GM12878 (cell line): ENCODE results near the gene LZTFL1. TPM values are rescaled to one million over a fixed set of nuclear protein-coding genes. Genes with fewer than 3 reads are reported as not detected.

Source experiments
- ATAC-seq: fragments of 200-7000 bp; cut with Tn5 transposase; 3 replicates; pipeline ENCODE4 v1.9.1; 2020; ENCODE audit warnings: mild to moderate bottlenecking, moderate library complexity
- BruUV-seq: library from RNA; stranded (reverse); fragments of 400-500 nt; replicated peaks from 2 replicates; lab custom pipeline; 2021; lab: Mats Ljungman, UMichigan
- CTCF ChIA-PET: fragments of 300-600 bp; sonication (Branson Sonifier 250); formaldehyde crosslinking; extraction: SDS; loops from one replicate; lab custom pipeline; 2021; ENCODE audit warnings: inconsistent platforms; lab: Yijun Ruan, JAX
- POLR2A ChIA-PET: fragments of 350-600 bp; formaldehyde crosslinking; extraction: SDS; loops from one replicate; lab custom pipeline; 2021; ENCODE audit warnings: inconsistent platforms; lab: Charles Lee
- RAD21 ChIA-PET: fragments of 300-600 bp; sonication (Branson Sonifier 250); formaldehyde crosslinking; loops from one replicate; lab custom pipeline; 2023; ENCODE audit warnings: antibody characterized with exemption; ENCODE audit not compliant: unreplicated experiment; lab: Charles Lee
- SMC1A ChIA-PET: fragments of 300-600 bp; sonication (Branson Sonifier 250); formaldehyde crosslinking; loops from one replicate; lab custom pipeline; 2023; ENCODE audit not compliant: unreplicated experiment, uncharacterized antibody; lab: Charles Lee
- DNase-seq: peaks from one replicate; pipeline ENCODE4 v3.0.0-alpha.2; 2011; ENCODE audit warnings: low read depth, low spot score
- FAIRE-seq: peaks from 3 replicates; lab custom pipeline; 2011; peaks lifted over from hg19 to GRCh38; lab: Jason Lieb, UNC
- H2AFZ ChIP-seq: 2 replicates; pipeline ENCODE4 v1.6.0; 2011; ENCODE audit warnings: low read depth, low read length, control low read depth; ENCODE audit not compliant: control insufficient read depth
- H3K27ac ChIP-seq: 2 replicates; pipeline ENCODE4 v1.5.1; 2011; ENCODE audit warnings: control low read depth; ENCODE audit not compliant: control insufficient read depth, insufficient read depth
- H3K27me3 ChIP-seq, 2 experiments: replicated peaks in 1 of 2; 2 replicates each; pipeline versions ENCODE4 v1.6.0 to v1.6.1; 2011; ENCODE audit warnings: low read length in 1 of 2; ENCODE audit not compliant: control insufficient read depth in 2 of 2, insufficient read depth in 2 of 2
- H3K36me3 ChIP-seq, 2 experiments: 2 replicates each; pipeline ENCODE4 v1.5.1; 2011; ENCODE audit warnings: low read length in 1 of 2; ENCODE audit not compliant: control insufficient read depth in 2 of 2, insufficient read depth in 2 of 2
- H3K4me1 ChIP-seq: 2 replicates; pipeline ENCODE4 v1.6.1; 2011; ENCODE audit warnings: mild to moderate bottlenecking, low read length, moderate library complexity, mixed read lengths; ENCODE audit not compliant: control insufficient read depth, insufficient read depth
- H3K4me2 ChIP-seq: 2 replicates; pipeline ENCODE4 v1.6.0; 2011; ENCODE audit warnings: control low read depth; ENCODE audit not compliant: control insufficient read depth, insufficient read depth
- H3K4me3 ChIP-seq: fragments of 200-600 bp; sonication (generic); 2 replicates; pipeline ENCODE4 v1.5.1; 2016
- H3K79me2 ChIP-seq: 2 replicates; pipeline ENCODE4 v1.6.0; 2011; ENCODE audit warnings: low read length; ENCODE audit not compliant: control insufficient read depth, insufficient read depth
- H3K9ac ChIP-seq: 2 replicates; pipeline ENCODE4 v1.8.0; 2011; ENCODE audit warnings: low read length, control low read depth, mixed read lengths; ENCODE audit not compliant: control insufficient read depth, insufficient read depth
- H3K9me3 ChIP-seq: replicated peaks from 3 replicates; pipeline ENCODE4 v1.5.1; 2011; ENCODE audit warnings: mild to moderate bottlenecking, low read length; ENCODE audit not compliant: control insufficient read depth, insufficient read depth
- H4K20me1 ChIP-seq: 2 replicates; pipeline ENCODE4 v1.6.0; 2011; ENCODE audit not compliant: control insufficient read depth, insufficient read depth
- BACH1 ChIP-seq: fragments of 450-650 bp; IDR thresholded peaks from 2 replicates; pipeline ENCODE4 v1.6.1; 2017; ENCODE audit warnings: mild to moderate bottlenecking, borderline replicate concordance
- FOS ChIP-seq: IDR thresholded peaks from 3 replicates; pipeline ENCODE4 v1.6.1; 2011; ENCODE audit warnings: borderline replicate concordance; ENCODE audit not compliant: insufficient read length; ENCODE audit errors: extremely low read depth
- GABPA ChIP-seq: IDR thresholded peaks from 2 replicates; pipeline ENCODE4 v1.6.1; 2014; ENCODE audit warnings: antibody characterized with exemption, low read depth, mild to moderate bottlenecking, inconsistent platforms
- HDAC2 ChIP-seq: fragments of 200-600 bp; sonication (generic); IDR thresholded peaks from 2 replicates; pipeline ENCODE4 v1.6.1; 2017
- RBBP5 ChIP-seq: fragments of 200-600 bp; sonication (generic); conservative IDR thresholded peaks from 2 replicates; pipeline ENCODE4 v1.6.1; 2016
- RUNX3 ChIP-seq: IDR thresholded peaks from 2 replicates; pipeline ENCODE4 v1.6.1; 2012; ENCODE audit warnings: low read length, inconsistent platforms
- SIX5 ChIP-seq: IDR thresholded peaks from 2 replicates; pipeline ENCODE4 v1.6.1; 2011; ENCODE audit warnings: mild to moderate bottlenecking, low read depth, low read length, moderate library complexity; ENCODE audit not compliant: severe bottlenecking
- TCF7 ChIP-seq: IDR thresholded peaks from 2 replicates; pipeline ENCODE4 v1.6.1; 2014; ENCODE audit warnings: antibody characterized with exemption, borderline replicate concordance
- WGBS: methylation state at CpG from one replicate; pipeline ENCODE4 v1.1.6; 2016; ENCODE audit warnings: low lambda C conversion rate; ENCODE audit not compliant: insufficient replicate concordance, insufficient coverage; ENCODE audit errors: missing lambda C conversion rate; 5-methylcytosine and 5-hydroxymethylcytosine counted together
- in situ Hi-C: fragments of 300-500 bp; cut with MboI; formaldehyde crosslinking; loops from 9 replicates; pipeline ENCODE4 v1.14.3; 2018; ENCODE audit warnings: mixed read lengths
- intact Hi-C: fragments of 100-400 bp; cut with micrococcal nuclease; formaldehyde crosslinking; loops from one replicate; pipeline ENCODE4 v1.14.2; 2022; ENCODE audit not compliant: unreplicated experiment
- polyA plus RNA-seq, 11 experiments: library from polyadenylated mRNA; depleted of rRNA in 4 of 11; unstranded in 6 of 11; stranded (reverse) in 5 of 11; fragments of >200 nt; fragmentation: Nextera tagmentation in 4 of 11; fragmentation: Illumina TruSeq in 1 of 11; extraction: Ambion mirVana in 4 of 11; extraction: Trizol in 1 of 11; gene quantifications; 1 replicate in 1 of 11; 2 replicates in 10 of 11; pipeline versions ENCODE4 v1.2.1 to v1.2.3, GENCODE V29; 2011 to 2016; ENCODE audit warnings: inconsistent platforms in 2 of 11, missing spikeins in 2 of 11, low read depth in 1 of 11
- total RNA-seq, 4 experiments: library from RNA; depleted of rRNA in 3 of 4; stranded (reverse); fragments of >200 nt in 3 of 4; fragmentation: Illumina TruSeq in 1 of 4; extraction: Trizol in 1 of 4; gene quantifications; 2 replicates each; pipeline versions ENCODE4 v1.2.1 to v1.2.3, GENCODE V29; 2013 to 2021
- TF ChIP-seq, protein P1 (sequence below): fragments of 450-650 bp; IDR thresholded peaks from 2 replicates; pipeline ENCODE4 v1.6.1; 2018; ENCODE audit warnings: borderline replicate concordance, mild to moderate bottlenecking; ENCODE audit not compliant: partially characterized antibody
- TF ChIP-seq, protein P2 (sequence below): IDR thresholded peaks from 2 replicates; pipeline ENCODE4 v1.6.1; 2012; ENCODE audit warnings: improper control_type of control experiment, low read depth, low read length; ENCODE audit not compliant: insufficient replicate concordance
- TF ChIP-seq, protein P3 (sequence below): IDR thresholded peaks from 2 replicates; pipeline ENCODE4 v1.6.1; 2011; ENCODE audit warnings: mild to moderate bottlenecking, low read depth, low read length, moderate library complexity; ENCODE audit not compliant: insufficient replicate concordance

LZTFL1 gene
- total and polyA plus RNA-seq, 10 of the 15 experiments (the other 5 are each of a cell fraction or from before 2014, with no cell fraction given): 9.8 to 74.1 (median 11.9) TPM

DNA sequence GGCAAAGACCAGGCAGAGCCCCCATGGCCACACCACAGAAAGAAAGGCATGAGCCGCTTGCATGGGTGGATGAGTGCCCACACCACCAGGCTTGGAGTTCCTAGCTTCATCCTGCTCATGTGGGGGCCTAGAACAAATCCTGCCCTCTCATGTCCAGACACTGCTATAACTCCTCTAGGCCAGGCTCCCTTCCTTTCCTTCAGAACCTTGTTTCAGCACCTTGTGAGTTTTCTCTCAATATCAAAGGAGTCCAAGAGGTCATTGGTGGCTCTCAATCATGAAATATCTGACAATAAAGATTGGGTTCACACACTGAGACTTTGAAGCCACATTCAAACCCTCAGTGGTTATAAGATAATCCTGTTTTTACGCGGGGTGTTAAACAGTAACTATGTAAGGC is 58.3 kb downstream of the LZTFL1 start:
- no peak for FAIRE-seq
- no peak overlapping the region for H3K4me2 ChIP-seq
- intact Hi-C loops: no loop called here
- BruUV-seq: no TSS peak
- 84% methylated on average over 3 of the region's 3 CpGs for WGBS
- no peak for DNase-seq
- TF ChIP-seq SIX5: no peak
- no peak for TF ChIP-seq HDAC2
- no peak for TF ChIP-seq BACH1
- TF ChIP-seq GABPA: no peak
- TF ChIP-seq FOS: no peak
- TF ChIP-seq RUNX3: no peak
- no peak for TF ChIP-seq RBBP5
- TF ChIP-seq, protein P1, sequence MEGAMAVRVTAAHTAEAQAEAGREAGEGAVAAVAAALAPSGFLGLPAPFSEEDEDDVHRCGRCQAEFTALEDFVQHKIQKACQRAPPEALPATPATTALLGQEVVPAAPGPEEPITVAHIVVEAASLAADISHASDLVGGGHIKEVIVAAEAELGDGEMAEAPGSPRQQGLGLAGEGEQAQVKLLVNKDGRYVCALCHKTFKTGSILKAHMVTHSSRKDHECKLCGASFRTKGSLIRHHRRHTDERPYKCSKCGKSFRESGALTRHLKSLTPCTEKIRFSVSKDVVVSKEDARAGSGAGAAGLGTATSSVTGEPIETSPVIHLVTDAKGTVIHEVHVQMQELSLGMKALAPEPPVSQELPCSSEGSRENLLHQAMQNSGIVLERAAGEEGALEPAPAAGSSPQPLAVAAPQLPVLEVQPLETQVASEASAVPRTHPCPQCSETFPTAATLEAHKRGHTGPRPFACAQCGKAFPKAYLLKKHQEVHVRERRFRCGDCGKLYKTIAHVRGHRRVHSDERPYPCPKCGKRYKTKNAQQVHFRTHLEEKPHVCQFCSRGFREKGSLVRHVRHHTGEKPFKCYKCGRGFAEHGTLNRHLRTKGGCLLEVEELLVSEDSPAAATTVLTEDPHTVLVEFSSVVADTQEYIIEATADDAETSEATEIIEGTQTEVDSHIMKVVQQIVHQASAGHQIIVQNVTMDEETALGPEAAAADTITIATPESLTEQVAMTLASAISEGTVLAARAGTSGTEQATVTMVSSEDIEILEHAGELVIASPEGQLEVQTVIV: no peak
- no peak for TF ChIP-seq TCF7
- TF ChIP-seq, protein P2, sequence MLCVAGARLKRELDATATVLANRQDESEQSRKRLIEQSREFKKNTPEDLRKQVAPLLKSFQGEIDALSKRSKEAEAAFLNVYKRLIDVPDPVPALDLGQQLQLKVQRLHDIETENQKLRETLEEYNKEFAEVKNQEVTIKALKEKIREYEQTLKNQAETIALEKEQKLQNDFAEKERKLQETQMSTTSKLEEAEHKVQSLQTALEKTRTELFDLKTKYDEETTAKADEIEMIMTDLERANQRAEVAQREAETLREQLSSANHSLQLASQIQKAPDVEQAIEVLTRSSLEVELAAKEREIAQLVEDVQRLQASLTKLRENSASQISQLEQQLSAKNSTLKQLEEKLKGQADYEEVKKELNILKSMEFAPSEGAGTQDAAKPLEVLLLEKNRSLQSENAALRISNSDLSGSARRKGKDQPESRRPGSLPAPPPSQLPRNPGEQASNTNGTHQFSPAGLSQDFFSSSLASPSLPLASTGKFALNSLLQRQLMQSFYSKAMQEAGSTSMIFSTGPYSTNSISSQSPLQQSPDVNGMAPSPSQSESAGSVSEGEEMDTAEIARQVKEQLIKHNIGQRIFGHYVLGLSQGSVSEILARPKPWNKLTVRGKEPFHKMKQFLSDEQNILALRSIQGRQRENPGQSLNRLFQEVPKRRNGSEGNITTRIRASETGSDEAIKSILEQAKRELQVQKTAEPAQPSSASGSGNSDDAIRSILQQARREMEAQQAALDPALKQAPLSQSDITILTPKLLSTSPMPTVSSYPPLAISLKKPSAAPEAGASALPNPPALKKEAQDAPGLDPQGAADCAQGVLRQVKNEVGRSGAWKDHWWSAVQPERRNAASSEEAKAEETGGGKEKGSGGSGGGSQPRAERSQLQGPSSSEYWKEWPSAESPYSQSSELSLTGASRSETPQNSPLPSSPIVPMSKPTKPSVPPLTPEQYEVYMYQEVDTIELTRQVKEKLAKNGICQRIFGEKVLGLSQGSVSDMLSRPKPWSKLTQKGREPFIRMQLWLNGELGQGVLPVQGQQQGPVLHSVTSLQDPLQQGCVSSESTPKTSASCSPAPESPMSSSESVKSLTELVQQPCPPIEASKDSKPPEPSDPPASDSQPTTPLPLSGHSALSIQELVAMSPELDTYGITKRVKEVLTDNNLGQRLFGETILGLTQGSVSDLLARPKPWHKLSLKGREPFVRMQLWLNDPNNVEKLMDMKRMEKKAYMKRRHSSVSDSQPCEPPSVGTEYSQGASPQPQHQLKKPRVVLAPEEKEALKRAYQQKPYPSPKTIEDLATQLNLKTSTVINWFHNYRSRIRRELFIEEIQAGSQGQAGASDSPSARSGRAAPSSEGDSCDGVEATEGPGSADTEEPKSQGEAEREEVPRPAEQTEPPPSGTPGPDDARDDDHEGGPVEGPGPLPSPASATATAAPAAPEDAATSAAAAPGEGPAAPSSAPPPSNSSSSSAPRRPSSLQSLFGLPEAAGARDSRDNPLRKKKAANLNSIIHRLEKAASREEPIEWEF: no peak
- TF ChIP-seq, protein P3, sequence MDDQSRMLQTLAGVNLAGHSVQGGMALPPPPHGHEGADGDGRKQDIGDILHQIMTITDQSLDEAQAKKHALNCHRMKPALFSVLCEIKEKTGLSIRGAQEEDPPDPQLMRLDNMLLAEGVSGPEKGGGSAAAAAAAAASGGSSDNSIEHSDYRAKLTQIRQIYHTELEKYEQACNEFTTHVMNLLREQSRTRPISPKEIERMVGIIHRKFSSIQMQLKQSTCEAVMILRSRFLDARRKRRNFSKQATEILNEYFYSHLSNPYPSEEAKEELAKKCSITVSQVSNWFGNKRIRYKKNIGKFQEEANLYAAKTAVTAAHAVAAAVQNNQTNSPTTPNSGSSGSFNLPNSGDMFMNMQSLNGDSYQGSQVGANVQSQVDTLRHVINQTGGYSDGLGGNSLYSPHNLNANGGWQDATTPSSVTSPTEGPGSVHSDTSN: no peak
- H3K4me1 ChIP-seq: no peaks in the 10 kb centered on the region
- H3K4me3 ChIP-seq: no peak overlapping the region
- H3K79me2 ChIP-seq: no peaks in the 10 kb centered on the region
- H3K9ac ChIP-seq: no peak overlapping the region
- no peak overlapping the region for H3K27ac ChIP-seq
- ChIA-PET SMC1A (interaction anchor here (0.7 to 1.2 kb wide), 2 partner anchors 8 to 294 kb away, joined by 3 to 4 read pairs; no protein-coding TSS in a partner anchor), RAD21 (no interaction called here), CTCF (interaction anchor here (0.8 to 1.9 kb wide), 2 partner anchors 124 to 145 kb away, joined by 3 to 4 read pairs; no protein-coding TSS in a partner anchor), POLR2A (no interaction called here)
- H3K27me3 ChIP-seq: 0 out of 4 replicates have a peak, but pooled peaks cover 0 to 3% of the 10 kb centered on the region in 2 experiments
- in situ Hi-C loops: no loop called here
- H3K9me3 ChIP-seq: no peaks in the 10 kb centered on the region; the same call in 2 of the 3 replicates
- no peaks in the 10 kb centered on the region for H4K20me1 ChIP-seq
- H2AFZ ChIP-seq: no peak overlapping the region
- ATAC-seq: no peak
- no peaks in the 10 kb centered on the region for H3K36me3 ChIP-seq
